GM19463 (cell line): Measurements from ENCODE around the gene ANO2.
A peak's percentile ranks its signal among the peaks of the same experiment; 100 is the strongest.

Source experiments
- ATAC-seq: cut with Tn5 transposase; IDR thresholded peaks from one replicate; pipeline ENCODE4 v1.9.1; 2021; ENCODE audit warnings: mild to moderate bottlenecking, moderate library complexity; ENCODE audit not compliant: unreplicated experiment

Gene ANO2

GRCh38 chr12:5945071-5946008, at the start of gene ANO2:
Gene ANO2 (minus strand): TSS chr12:5945259. CDS start chr12:5945217, 42 bp downstream.
- ATAC-seq: no peak

DNA sequence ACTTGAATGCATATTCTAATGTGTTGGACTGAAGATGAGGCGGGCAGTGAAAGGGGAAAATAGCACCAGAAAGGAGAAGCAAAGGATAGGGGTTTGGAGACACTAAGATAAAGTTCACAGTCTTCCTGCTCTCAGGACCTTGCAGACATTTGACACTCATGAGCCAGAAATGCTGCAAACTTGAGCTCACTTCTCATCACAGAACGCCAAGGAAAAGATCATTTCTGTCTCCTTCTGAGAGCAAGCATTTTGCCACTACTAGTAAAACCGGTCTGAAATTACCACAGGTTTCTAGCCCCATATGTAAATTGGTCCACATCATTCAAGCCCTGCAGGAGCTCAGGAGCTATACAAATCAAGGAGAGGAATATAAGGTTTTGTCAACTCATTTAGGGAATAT, 44.6 kb upstream of the ANO2 start:
- no peak for ATAC-seq

GRCh38 chr12:5988659-5989116, 43.6 kb upstream of the ANO2 start:
- ATAC-seq: peak; percentile 60

- ATAC-seq: no peak
Observed at GRCh38 chr12:5988088-5988487, 43.0 kb upstream of the ANO2 start.

- no peak for ATAC-seq
Observed at GRCh38 chr12:5987573-5987972, 42.5 kb upstream of the ANO2 start.

GRCh38 chr12:5985471-5985870, 40.4 kb upstream of the ANO2 start:
- ATAC-seq: no peak

- no peak for ATAC-seq
Observed at GRCh38 chr12:5984873-5985272, 39.8 kb upstream of the ANO2 start.

- ATAC-seq: no peak
Observed at GRCh38 chr12:5982106-5982505, 37.0 kb upstream of the ANO2 start.

DNA sequence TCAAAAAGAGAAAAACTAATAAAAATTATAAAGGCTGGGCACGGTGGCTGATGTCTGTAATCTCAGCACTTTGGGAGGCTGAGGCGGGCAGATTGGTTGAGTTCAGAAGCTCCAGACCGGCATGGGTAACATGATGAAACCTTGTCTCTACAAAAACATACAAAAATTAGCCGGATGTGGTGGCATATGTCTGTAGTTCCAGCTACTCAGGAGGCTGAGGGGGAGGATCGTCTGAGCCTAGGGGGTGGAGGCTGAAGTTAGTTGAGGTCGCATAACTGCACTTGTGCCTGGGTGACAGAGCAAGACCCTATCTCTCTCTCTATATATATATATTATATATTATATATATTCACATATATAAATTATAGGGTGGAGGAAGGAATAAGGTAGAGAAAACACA, 32.5 kb upstream of the ANO2 start:
- ATAC-seq: no peak

DNA sequence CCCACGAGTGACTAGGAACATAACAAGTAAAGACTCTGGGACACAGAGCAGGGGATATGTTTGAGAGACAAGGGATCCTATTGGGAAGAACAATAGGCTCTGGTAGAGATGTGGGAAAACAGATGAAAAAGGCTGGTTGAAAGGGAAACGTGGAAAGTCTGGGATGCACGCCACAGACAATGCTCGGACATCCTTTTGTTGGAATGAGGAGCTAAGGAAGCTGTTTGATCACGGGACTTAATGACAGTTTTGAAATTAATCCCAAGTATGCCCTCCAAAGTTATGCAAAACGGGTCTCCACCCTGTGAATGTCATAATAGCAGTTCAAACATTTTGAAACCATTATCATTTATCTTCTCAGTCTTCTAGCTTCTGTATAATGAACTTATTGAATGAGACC, 31.7 kb upstream of the ANO2 start:
- ATAC-seq: no peak

GRCh38 chr12:5976196-5976595, 31.1 kb upstream of the ANO2 start:
- no peak for ATAC-seq

DNA sequence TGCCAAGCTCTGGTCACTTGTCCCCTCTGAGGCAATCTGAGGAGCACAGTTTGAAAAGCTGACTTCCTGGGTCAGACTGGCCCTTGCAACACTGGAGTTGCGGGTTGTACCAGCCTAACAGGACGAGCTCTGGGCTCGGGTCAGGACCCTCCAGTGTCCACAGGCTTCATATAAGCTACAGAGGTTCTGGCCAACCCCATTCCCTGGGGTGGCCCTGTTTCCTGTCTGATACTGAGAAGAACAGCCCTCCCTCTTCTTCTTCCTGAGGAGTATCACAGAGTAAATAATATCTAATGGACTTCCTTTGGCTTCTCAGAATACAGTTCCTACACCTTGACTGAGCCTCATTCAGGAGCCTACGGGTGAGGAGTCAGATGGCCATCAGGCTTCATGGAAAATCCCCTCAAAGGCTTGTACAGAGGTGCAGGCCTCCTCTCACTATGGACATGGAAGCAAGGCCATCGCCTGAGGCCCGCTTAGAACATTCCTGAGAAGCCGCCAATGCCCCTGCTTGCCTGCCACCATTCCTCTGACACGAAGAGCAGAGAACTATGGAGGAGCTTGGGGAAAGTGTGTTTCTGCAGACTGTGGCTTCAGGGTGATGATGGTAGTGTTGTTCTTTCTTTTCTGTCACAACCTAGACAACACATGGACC, 28.5 kb upstream of the ANO2 start:
- ATAC-seq: no peak

DNA sequence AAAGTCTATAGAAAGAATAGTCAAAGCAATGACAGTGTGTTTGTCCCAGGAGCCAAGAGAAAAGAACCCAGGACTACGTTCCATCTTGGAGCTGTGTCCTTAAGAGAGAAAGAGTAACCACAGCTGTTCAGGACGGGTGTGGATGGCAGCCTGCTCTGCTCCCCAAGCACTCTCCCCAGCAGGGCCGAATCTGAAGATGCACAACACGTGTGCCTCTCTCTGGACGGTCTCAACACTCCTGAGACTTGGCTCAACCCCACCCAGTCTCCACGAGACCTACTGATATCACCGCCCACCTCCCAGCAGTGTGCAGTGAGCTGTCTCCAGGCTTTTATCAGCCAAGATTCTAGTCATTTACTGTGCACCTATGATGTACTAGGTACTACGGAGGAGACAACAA, 27.3 kb upstream of the ANO2 start:
- no peak for ATAC-seq

DNA sequence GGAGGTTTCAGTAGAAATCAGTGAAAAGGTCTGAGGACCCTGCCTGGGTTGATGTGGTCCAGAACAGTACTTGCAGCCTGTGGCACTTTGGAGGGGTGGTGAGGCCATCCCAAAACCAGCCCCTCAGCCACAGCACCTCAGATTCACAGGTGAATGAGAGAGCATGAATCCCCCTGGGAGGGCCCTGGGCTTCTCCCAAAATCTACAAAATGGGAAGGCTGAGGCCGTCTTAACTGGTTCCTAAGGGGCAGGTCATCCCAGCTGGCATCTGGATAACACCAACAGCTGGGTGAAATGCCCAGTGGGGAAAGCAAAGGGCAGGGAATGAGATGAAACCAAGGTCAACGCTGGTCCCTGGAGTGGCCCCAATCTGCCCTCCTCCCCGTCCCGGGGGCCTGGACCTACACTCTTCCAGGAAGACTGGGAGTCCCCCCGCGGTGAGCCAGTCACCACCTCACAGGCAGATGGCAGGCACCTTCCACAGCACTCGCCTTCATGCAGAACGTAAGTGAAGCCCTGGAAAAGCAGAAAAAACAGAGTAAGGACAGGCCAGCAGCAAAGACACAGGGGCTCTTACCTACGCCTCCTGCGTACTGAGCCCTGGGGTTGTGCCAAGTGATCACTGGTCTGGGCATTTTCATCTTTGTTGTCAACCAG, 26.3 kb upstream of the ANO2 start:
- no peak for ATAC-seq

DNA sequence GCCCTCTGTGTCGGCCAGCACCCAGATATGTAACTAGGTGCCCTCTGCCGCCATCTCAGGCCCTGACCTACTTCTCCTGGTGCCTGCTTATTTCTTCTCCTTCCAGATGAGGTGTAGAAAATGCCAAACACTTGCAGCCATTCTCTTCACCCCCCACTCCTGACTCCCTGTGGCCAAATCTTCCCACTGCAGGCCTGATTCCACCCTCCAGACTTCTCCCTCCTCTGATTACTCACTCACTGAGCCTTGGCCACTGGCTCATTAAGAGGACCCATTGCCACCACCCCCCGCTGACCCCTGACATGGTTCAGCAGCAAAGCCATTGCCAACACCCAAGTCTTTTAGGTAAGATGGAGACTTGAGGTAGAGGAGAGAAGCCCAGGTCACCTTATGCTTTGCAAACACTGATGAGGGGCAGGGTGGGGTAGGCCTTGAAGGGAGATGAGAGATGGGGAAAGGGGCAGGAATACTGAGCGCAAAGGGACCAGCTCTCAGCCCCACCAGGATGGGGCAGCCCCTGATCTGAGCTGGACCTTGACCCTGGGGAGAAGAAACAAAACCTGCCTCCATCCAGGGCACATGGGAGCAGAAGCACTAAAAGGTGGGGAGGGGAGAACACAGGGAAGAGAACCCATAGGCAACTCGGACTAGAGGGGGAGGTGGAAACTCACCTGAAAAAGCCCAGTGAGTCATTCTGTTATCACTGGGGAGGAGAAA, 25.1 kb upstream of the ANO2 start:
- ATAC-seq: no peak

DNA sequence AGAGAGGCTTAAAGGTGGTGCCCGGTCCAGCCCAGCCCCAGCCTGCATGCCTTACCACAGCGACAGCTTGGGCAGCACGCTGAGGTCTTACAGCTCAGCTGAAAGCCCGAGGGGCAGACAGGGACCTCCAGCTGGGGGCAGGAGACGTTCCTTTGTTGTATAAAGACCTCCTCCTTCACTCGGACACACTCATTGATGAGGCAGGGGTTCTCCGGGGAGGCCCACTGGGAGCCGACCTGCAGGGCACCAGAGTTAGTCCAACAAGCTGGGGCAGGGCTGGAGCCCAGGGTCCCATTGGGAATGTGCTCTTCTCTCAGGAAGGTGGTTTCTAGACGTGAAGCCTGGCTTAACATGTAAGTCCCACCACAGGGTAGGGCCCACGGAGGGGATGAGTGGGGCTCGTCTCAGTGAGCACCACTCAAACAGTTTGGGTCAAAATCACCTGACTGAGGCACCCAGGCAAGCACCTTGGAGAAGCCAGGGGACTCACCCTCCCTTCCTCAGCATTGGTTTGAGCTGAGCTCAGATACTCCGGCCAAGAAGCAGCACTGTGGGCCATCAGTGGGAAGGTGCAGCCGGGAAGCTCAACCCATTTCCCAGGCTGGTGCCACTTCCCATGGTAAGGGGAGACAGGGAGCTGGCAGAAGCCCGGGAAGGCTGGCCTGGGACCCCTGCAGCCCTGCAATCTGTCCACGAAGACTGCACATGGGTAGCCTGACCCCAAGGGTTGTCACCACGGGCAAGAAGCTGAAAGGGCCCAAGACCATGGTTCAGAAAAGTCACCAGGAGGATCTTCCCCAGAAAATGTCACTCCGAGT, 24.3 kb upstream of the ANO2 start:
- ATAC-seq: no peak

GRCh38 chr12:5967645-5968415, 22.8 kb upstream of the ANO2 start:
- no peak for ATAC-seq

DNA sequence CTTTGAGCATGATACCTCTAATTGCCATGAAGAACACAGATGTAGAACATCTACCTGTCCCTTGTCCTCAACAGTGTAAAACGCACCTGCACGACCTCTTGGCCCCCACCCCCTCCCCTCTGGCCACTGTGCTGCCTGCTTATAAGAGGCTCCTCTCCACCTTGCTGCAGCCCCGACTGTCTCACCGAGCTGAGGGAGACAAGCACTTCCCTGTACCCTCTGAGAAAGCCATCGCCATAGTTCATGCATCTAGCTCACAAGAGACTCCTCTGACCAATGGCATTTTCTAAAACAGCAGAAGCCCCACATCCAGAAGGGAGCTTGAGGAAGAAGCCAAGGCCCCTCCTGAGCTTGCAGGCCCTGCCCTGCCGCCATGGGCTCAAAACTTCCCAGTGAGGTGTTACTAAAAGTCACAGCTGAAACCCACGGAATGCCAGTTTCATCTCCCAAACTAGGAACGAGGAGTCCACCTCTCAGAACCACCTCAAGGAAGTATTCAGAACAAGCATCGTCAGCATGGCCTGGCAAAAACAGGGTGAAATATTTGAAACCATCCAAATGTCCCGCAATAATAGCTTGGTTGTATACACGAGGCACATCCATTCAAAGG, 21.5 kb upstream of the ANO2 start:
- no peak for ATAC-seq

DNA sequence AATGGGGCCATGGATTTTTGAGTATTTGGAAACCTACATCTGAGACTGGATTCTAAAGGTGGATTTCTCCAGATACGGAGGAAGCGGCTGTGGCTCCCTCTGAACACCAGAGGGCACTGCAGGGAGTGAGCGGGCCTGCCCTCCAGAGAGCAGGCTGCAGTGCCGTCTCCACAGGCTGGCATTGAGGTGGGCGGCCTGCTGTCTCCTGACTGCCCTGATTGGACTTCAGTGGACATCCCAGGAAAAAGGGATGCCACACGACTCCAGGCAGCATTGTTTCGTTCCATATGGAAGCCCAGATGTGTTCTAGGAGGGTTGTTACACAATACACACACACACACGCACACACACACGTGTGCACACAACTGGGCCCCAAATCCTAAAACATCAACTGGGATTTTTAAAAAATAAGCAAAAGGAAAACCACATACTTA, 20.9 kb upstream of the ANO2 start:
- no peak for ATAC-seq
